ENCODE data around the gene MRPS25. TPM values are rescaled to one million over a fixed set of nuclear protein-coding genes. Genes with fewer than 3 reads are reported as not detected.

Gene MRPS25
- total RNA-seq, 1 experiment from 2014 or later = 58.3 TPM

- no peaks in the 10 kb centered on the region for H3K9me3 ChIP-seq (ENCODE audit: control insufficient read depth in 1 of 2, insufficient read depth in 1 of 2, low read depth in 1 of 2, low read length in 2 of 2)
- TF ChIP-seq EZH2 (IDR thresholded peaks at IDR 0.05) = no peak
- TF ChIP-seq EGR1 (IDR thresholded peaks at IDR 0.05; ENCODE audit: low read depth) = no peak
- no peak for TF ChIP-seq RAD21 (IDR thresholded peaks at IDR 0.05; ENCODE audit: low read depth)
- TF ChIP-seq, protein P1, sequence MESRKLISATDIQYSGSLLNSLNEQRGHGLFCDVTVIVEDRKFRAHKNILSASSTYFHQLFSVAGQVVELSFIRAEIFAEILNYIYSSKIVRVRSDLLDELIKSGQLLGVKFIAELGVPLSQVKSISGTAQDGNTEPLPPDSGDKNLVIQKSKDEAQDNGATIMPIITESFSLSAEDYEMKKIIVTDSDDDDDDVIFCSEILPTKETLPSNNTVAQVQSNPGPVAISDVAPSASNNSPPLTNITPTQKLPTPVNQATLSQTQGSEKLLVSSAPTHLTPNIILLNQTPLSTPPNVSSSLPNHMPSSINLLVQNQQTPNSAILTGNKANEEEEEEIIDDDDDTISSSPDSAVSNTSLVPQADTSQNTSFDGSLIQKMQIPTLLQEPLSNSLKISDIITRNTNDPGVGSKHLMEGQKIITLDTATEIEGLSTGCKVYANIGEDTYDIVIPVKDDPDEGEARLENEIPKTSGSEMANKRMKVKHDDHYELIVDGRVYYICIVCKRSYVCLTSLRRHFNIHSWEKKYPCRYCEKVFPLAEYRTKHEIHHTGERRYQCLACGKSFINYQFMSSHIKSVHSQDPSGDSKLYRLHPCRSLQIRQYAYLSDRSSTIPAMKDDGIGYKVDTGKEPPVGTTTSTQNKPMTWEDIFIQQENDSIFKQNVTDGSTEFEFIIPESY (IDR thresholded peaks at IDR 0.05; ENCODE audit: extremely low read depth, insufficient replicate concordance, low read length) = no peak
- TF ChIP-seq CBX3 (IDR thresholded peaks at IDR 0.05; ENCODE audit: low read depth) = no peak
- no peak for TF ChIP-seq EZH2phosphoT487 (IDR thresholded peaks at IDR 0.05; ENCODE audit: borderline replicate concordance)
- no peak for TF ChIP-seq YY1 (IDR thresholded peaks at IDR 0.05; ENCODE audit: extremely low read depth, insufficient replicate concordance, low read depth, low read length)
- no peak for TF ChIP-seq SP1 (IDR thresholded peaks at IDR 0.05; ENCODE audit: low read depth)
- ATAC-seq = no peak
- H3K4me2 ChIP-seq (ENCODE audit: low read length) = peak overlapping the region; percentile 90
- peaks cover 27% of the 10 kb centered on the region for H3K79me2 ChIP-seq (ENCODE audit: insufficient read depth, low read length)
- H3K27me3 ChIP-seq (ENCODE audit: insufficient read depth, low read length) = no peaks in the 10 kb centered on the region
- intact Hi-C loops (cut with micrococcal nuclease) = no loop called here
- POLR2A ChIA-PET = interaction anchor here (1.1 to 1.7 kb wide), 3 partner anchors 17 to 117 kb away, joined by 3 to 4 read pairs (median 3); no protein-coding TSS in a partner anchor
- CTCF ChIA-PET = interaction anchor here (1.3 to 1.5 kb wide), 2 partner anchors 14 to 140 kb away, joined by 4 to 10 read pairs; no protein-coding TSS in a partner anchor
- H3K9me2 ChIP-seq (ENCODE audit: insufficient read depth) = no peaks in the 10 kb centered on the region
- peaks cover 0 to 8% of the 10 kb centered on the region in 2 experiments; a peak in 1 of 4 replicates for H3K36me3 ChIP-seq (ENCODE audit: control insufficient read depth in 1 of 2, insufficient read depth in 2 of 2, low read length in 2 of 2)
- H3K27ac ChIP-seq (ENCODE audit: low read depth, low read length) = no peak overlapping the region
- H3K4me3 ChIP-seq (replicated peaks in 1 of 2; ENCODE audit: low read depth in 1 of 2, low read length in 2 of 2) = peak overlapping the region; percentile 79 to 95
- no TSS peak for BruUV-seq (replicated peaks)
- RAD21 ChIA-PET (ENCODE audit: low non-redundant PET in 1 of 2, low total read pairs in 2 of 2, uncharacterized antibody in 2 of 2, unreplicated experiment in 2 of 2) = no interaction called here
- peaks cover 11 to 17% of the 10 kb centered on the region in 2 experiments for H3K4me1 ChIP-seq (ENCODE audit: control insufficient read depth in 1 of 2, insufficient read depth in 2 of 2, low read length in 2 of 2)
- no peaks in the 10 kb centered on the region for H4K20me1 ChIP-seq (ENCODE audit: insufficient read depth)
- DNase-seq (ENCODE audit: low read depth, low spot score) = no peak
- peak overlapping the region; percentile 98 for H3K9ac ChIP-seq (ENCODE audit: low read length)
- peak overlapping the region; percentile 33 for H2AFZ ChIP-seq (ENCODE audit: low read depth, low read length, poor library complexity, severe bottlenecking)
These were observed 464 bp upstream of the MRPS25 start for GRCh38 chr3:15065550-15066007.
